Body of pancreas (tissue), 4 donors: ENCODE results near the gene KRTCAP2.
"Not testable (repeated sequence)": the region's sequence is repeated elsewhere in the genome, so short reads cannot be mapped to it uniquely, and the experiment has no call there.

ENCODE experiments used
- POLR2A ChIP-seq, 3 donors: fragments of 450-650 bp; IDR thresholded peaks; one replicate each; pipeline ENCODE4 v1.6.1; 2016; ENCODE audit warnings: antibody characterized with exemption in 3 of 3, mild to moderate bottlenecking in 2 of 3
- TF ChIP-seq, protein P1 (sequence below), 7 experiments: fragments of 450-650 bp in 4 of 7; fragments of 200-600 bp in 3 of 7; sonication (generic) in 3 of 7; IDR thresholded peaks; one replicate each; pipeline ENCODE4 v1.5.1; 2016 to 2019; ENCODE audit warnings: antibody characterized with exemption in 7 of 7

DNA sequence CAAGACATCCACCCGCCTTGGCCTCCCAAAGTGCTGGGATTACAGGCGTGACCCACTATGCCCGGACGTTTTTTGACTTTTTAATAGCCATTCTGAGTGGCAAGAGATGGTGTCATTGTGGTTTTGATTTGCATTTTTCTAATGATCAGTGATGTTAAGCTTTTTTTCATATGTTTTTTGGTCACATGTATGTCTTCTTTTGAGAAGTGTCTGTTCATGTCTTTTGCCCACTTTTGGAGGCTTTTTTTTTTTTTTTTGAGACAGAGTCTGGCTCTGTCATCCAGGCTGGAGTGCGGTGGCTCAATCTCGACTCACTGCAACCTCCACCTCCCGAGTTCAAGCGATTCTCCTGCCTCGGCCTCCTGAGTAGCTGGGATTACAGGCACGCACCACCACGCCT lies 8.5 kb downstream of the KRTCAP2 start:
- TF ChIP-seq, protein P1, sequence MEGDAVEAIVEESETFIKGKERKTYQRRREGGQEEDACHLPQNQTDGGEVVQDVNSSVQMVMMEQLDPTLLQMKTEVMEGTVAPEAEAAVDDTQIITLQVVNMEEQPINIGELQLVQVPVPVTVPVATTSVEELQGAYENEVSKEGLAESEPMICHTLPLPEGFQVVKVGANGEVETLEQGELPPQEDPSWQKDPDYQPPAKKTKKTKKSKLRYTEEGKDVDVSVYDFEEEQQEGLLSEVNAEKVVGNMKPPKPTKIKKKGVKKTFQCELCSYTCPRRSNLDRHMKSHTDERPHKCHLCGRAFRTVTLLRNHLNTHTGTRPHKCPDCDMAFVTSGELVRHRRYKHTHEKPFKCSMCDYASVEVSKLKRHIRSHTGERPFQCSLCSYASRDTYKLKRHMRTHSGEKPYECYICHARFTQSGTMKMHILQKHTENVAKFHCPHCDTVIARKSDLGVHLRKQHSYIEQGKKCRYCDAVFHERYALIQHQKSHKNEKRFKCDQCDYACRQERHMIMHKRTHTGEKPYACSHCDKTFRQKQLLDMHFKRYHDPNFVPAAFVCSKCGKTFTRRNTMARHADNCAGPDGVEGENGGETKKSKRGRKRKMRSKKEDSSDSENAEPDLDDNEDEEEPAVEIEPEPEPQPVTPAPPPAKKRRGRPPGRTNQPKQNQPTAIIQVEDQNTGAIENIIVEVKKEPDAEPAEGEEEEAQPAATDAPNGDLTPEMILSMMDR (IDR thresholded peaks at IDR 0.05) = not testable (repeated sequence)
- not testable (repeated sequence) for TF ChIP-seq POLR2A (IDR thresholded peaks at IDR 0.05)
